GM12878 (cell line): ENCODE measurements around the gene MDN1. TPM values are rescaled to one million over a fixed set of nuclear protein-coding genes. Genes with fewer than 3 reads are reported as not detected.

ENCODE experiments used
- ATAC-seq: fragments of 200-7000 bp; cut with Tn5 transposase; 3 replicates; pipeline ENCODE4 v1.9.1; 2020; ENCODE audit warnings: mild to moderate bottlenecking, moderate library complexity
- BruUV-seq: library from RNA; stranded (reverse); fragments of 400-500 nt; replicated peaks from 2 replicates; lab custom pipeline; 2021; lab: Mats Ljungman, UMichigan
- CTCF ChIA-PET: fragments of 300-600 bp; sonication (Branson Sonifier 250); formaldehyde crosslinking; extraction: SDS; loops from one replicate; lab custom pipeline; 2021; ENCODE audit warnings: inconsistent platforms; lab: Yijun Ruan, JAX
- POLR2A ChIA-PET: fragments of 350-600 bp; formaldehyde crosslinking; extraction: SDS; loops from one replicate; lab custom pipeline; 2021; ENCODE audit warnings: inconsistent platforms; lab: Charles Lee
- RAD21 ChIA-PET: fragments of 300-600 bp; sonication (Branson Sonifier 250); formaldehyde crosslinking; loops from one replicate; lab custom pipeline; 2023; ENCODE audit warnings: antibody characterized with exemption; ENCODE audit not compliant: unreplicated experiment; lab: Charles Lee
- SMC1A ChIA-PET: fragments of 300-600 bp; sonication (Branson Sonifier 250); formaldehyde crosslinking; loops from one replicate; lab custom pipeline; 2023; ENCODE audit not compliant: unreplicated experiment, uncharacterized antibody; lab: Charles Lee
- DNase-seq: peaks from one replicate; pipeline ENCODE4 v3.0.0-alpha.2; 2011; ENCODE audit warnings: low read depth, low spot score
- FAIRE-seq: peaks from 3 replicates; lab custom pipeline; 2011; peaks lifted over from hg19 to GRCh38; lab: Jason Lieb, UNC
- H2AFZ ChIP-seq: 2 replicates; pipeline ENCODE4 v1.6.0; 2011; ENCODE audit warnings: low read depth, low read length, control low read depth; ENCODE audit not compliant: control insufficient read depth
- H3K27ac ChIP-seq: 2 replicates; pipeline ENCODE4 v1.5.1; 2011; ENCODE audit warnings: control low read depth; ENCODE audit not compliant: control insufficient read depth, insufficient read depth
- H3K27me3 ChIP-seq, 2 experiments: replicated peaks in 1 of 2; 2 replicates each; pipeline versions ENCODE4 v1.6.0 to v1.6.1; 2011; ENCODE audit warnings: low read length in 1 of 2; ENCODE audit not compliant: control insufficient read depth in 2 of 2, insufficient read depth in 2 of 2
- H3K36me3 ChIP-seq, 2 experiments: 2 replicates each; pipeline ENCODE4 v1.5.1; 2011; ENCODE audit warnings: low read length in 1 of 2; ENCODE audit not compliant: control insufficient read depth in 2 of 2, insufficient read depth in 2 of 2
- H3K4me1 ChIP-seq: 2 replicates; pipeline ENCODE4 v1.6.1; 2011; ENCODE audit warnings: mild to moderate bottlenecking, low read length, moderate library complexity, mixed read lengths; ENCODE audit not compliant: control insufficient read depth, insufficient read depth
- H3K4me2 ChIP-seq: 2 replicates; pipeline ENCODE4 v1.6.0; 2011; ENCODE audit warnings: control low read depth; ENCODE audit not compliant: control insufficient read depth, insufficient read depth
- H3K4me3 ChIP-seq: fragments of 200-600 bp; sonication (generic); 2 replicates; pipeline ENCODE4 v1.5.1; 2016
- H3K79me2 ChIP-seq: 2 replicates; pipeline ENCODE4 v1.6.0; 2011; ENCODE audit warnings: low read length; ENCODE audit not compliant: control insufficient read depth, insufficient read depth
- H3K9ac ChIP-seq: 2 replicates; pipeline ENCODE4 v1.8.0; 2011; ENCODE audit warnings: low read length, control low read depth, mixed read lengths; ENCODE audit not compliant: control insufficient read depth, insufficient read depth
- H3K9me3 ChIP-seq: replicated peaks from 3 replicates; pipeline ENCODE4 v1.5.1; 2011; ENCODE audit warnings: mild to moderate bottlenecking, low read length; ENCODE audit not compliant: control insufficient read depth, insufficient read depth
- H4K20me1 ChIP-seq: 2 replicates; pipeline ENCODE4 v1.6.0; 2011; ENCODE audit not compliant: control insufficient read depth, insufficient read depth
- ASH2L ChIP-seq: fragments of 300-600, 200-600 bp; sonication (generic); IDR thresholded peaks from 2 replicates; pipeline ENCODE4 v1.6.1; 2017; ENCODE audit warnings: low read depth, mild to moderate bottlenecking, borderline replicate concordance
- CBX3 ChIP-seq: fragments of 200-600 bp; sonication (generic); IDR thresholded peaks from 2 replicates; pipeline ENCODE4 v1.6.1; 2016; ENCODE audit warnings: low read depth, borderline replicate concordance
- EP300 ChIP-seq, 2 experiments: fragments of 150-350 bp in 1 of 2; IDR thresholded peaks; 2 replicates each; pipeline ENCODE4 v1.6.1; 2011 to 2012; ENCODE audit warnings: low read depth in 2 of 2, low read length in 2 of 2, borderline replicate concordance in 1 of 2, improper control_type of control experiment in 1 of 2, inconsistent platforms in 1 of 2; ENCODE audit not compliant: control insufficient read depth in 1 of 2
- FOXK2 ChIP-seq: fragments of 450-650 bp; IDR thresholded peaks from 2 replicates; pipeline ENCODE4 v1.6.1; 2017; ENCODE audit warnings: mild to moderate bottlenecking, moderate library complexity
- GATAD2B ChIP-seq: fragments of 450-650 bp; conservative IDR thresholded peaks from 2 replicates; pipeline ENCODE4 v1.6.1; 2017; ENCODE audit warnings: low read depth, mild to moderate bottlenecking, moderate library complexity
- HCFC1 ChIP-seq: fragments of 150-350 bp; IDR thresholded peaks from 2 replicates; pipeline ENCODE4 v1.6.1; 2014; ENCODE audit warnings: low read length
- IRF4 ChIP-seq: IDR thresholded peaks from 2 replicates; pipeline ENCODE4 v1.6.1; 2011; ENCODE audit warnings: low read depth, low read length
- KLF5 ChIP-seq: fragments of 450-650 bp; IDR thresholded peaks from 2 replicates; pipeline ENCODE4 v1.6.1; 2014; ENCODE audit warnings: mild to moderate bottlenecking; ENCODE audit not compliant: partially characterized antibody
- LARP7 ChIP-seq: fragments of 450-650 bp; IDR thresholded peaks from 2 replicates; pipeline ENCODE4 v1.6.1; 2017; ENCODE audit warnings: mild to moderate bottlenecking
- MXI1 ChIP-seq: fragments of 150-350 bp; IDR thresholded peaks from 2 replicates; pipeline ENCODE4 v1.6.1; 2011; ENCODE audit warnings: low read depth, mild to moderate bottlenecking, inconsistent platforms, low read length, improper control_type of control experiment
- MYC ChIP-seq: IDR thresholded peaks from 2 replicates; pipeline ENCODE4 v1.6.1; 2011; ENCODE audit warnings: mild to moderate bottlenecking, low read length, moderate library complexity, inconsistent platforms; ENCODE audit not compliant: insufficient read depth, insufficient replicate concordance, insufficient read length, severe bottlenecking
- NR2C1 ChIP-seq: fragments of 450-650 bp; IDR thresholded peaks from 2 replicates; pipeline ENCODE4 v1.6.1; 2017; ENCODE audit warnings: antibody characterized with exemption, mild to moderate bottlenecking, moderate library complexity
- PML ChIP-seq: IDR thresholded peaks from 2 replicates; pipeline ENCODE4 v1.6.1; 2012; ENCODE audit warnings: low read length, inconsistent platforms
- POLR2A ChIP-seq: IDR thresholded peaks from 2 replicates; pipeline ENCODE4 v1.6.1; 2011; ENCODE audit warnings: low read depth, mild to moderate bottlenecking, low read length
- SUZ12 ChIP-seq: fragments of 200-600 bp; sonication (generic); IDR thresholded peaks from one replicate; pipeline ENCODE4 v1.6.1; 2018; ENCODE audit warnings: antibody characterized with exemption, mild to moderate bottlenecking; ENCODE audit not compliant: unreplicated experiment
- YBX1 ChIP-seq: fragments of 450-650 bp; IDR thresholded peaks from 2 replicates; pipeline ENCODE4 v1.6.1; 2016; ENCODE audit warnings: antibody characterized with exemption
- WGBS: methylation state at CpG from one replicate; pipeline ENCODE4 v1.1.6; 2016; ENCODE audit warnings: low lambda C conversion rate; ENCODE audit not compliant: insufficient replicate concordance, insufficient coverage; ENCODE audit errors: missing lambda C conversion rate; 5-methylcytosine and 5-hydroxymethylcytosine counted together
- in situ Hi-C: fragments of 300-500 bp; cut with MboI; formaldehyde crosslinking; loops from 9 replicates; pipeline ENCODE4 v1.14.3; 2018; ENCODE audit warnings: mixed read lengths
- intact Hi-C: fragments of 100-400 bp; cut with micrococcal nuclease; formaldehyde crosslinking; loops from one replicate; pipeline ENCODE4 v1.14.2; 2022; ENCODE audit not compliant: unreplicated experiment
- polyA plus RNA-seq, 11 experiments: library from polyadenylated mRNA; depleted of rRNA in 4 of 11; unstranded in 6 of 11; stranded (reverse) in 5 of 11; fragments of >200 nt; fragmentation: Nextera tagmentation in 4 of 11; fragmentation: Illumina TruSeq in 1 of 11; extraction: Ambion mirVana in 4 of 11; extraction: Trizol in 1 of 11; gene quantifications; 1 replicate in 1 of 11; 2 replicates in 10 of 11; pipeline versions ENCODE4 v1.2.1 to v1.2.3, GENCODE V29; 2011 to 2016; ENCODE audit warnings: inconsistent platforms in 2 of 11, missing spikeins in 2 of 11, low read depth in 1 of 11
- total RNA-seq, 4 experiments: library from RNA; depleted of rRNA in 3 of 4; stranded (reverse); fragments of >200 nt in 3 of 4; fragmentation: Illumina TruSeq in 1 of 4; extraction: Trizol in 1 of 4; gene quantifications; 2 replicates each; pipeline versions ENCODE4 v1.2.1 to v1.2.3, GENCODE V29; 2013 to 2021
- TF ChIP-seq, protein P1 (sequence below): fragments of 450-650 bp; IDR thresholded peaks from 2 replicates; pipeline ENCODE4 v1.6.1; 2017; ENCODE audit warnings: antibody characterized with exemption, mild to moderate bottlenecking, moderate library complexity
- TF ChIP-seq, protein P2 (sequence below): IDR thresholded peaks from 2 replicates; pipeline ENCODE4 v1.6.1; 2011; ENCODE audit warnings: mild to moderate bottlenecking, low read depth, low read length, moderate library complexity; ENCODE audit not compliant: insufficient replicate concordance

Gene MDN1
- total and polyA plus RNA-seq, 10 of the 15 experiments (the other 5 are each of a cell fraction or from before 2014, with no cell fraction given) = 14.3 to 50.1 (median 22.1) TPM

DNA sequence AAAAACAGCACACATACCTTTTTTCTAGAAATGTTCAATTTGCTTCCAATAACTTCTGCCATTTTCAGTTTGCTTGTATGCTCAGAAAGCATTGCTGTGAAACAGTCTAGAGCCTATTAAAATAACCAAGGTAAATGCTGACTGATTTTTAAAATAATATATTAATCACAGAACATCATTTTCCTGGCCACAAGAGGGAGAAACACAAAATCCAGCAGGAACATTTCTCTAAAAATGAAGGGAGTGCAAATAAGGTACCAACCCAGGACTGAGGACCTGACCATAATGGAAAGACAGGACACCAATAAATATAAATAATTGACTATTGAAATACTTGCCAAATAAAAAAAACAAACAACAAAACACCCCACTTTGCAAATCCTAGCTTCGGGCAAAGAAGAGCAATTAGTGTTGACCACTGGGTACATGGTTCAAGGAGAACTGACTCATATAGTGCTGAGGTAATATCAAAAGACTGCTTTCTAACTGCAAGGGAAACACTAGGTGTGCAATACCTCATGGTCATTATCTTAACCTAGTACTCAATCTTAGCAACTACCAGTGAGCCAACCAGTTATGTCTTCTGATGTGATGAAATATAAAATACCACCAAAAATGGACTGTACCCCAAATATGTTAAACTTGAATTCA lies 42.9 kb downstream of the MDN1 start:
- no peaks in the 10 kb centered on the region for H3K79me2 ChIP-seq
- H3K36me3 ChIP-seq = peaks cover 5 to 11% of the 10 kb centered on the region in 2 experiments
- no peak overlapping the region for H3K4me3 ChIP-seq
- no peak for TF ChIP-seq KLF5
- no peak for TF ChIP-seq ASH2L
- TF ChIP-seq IRF4 = no peak
- TF ChIP-seq HCFC1 = no peak
- TF ChIP-seq EP300 (IDR thresholded peaks at IDR 0.05; ENCODE audit: borderline replicate concordance in 1 of 2, control insufficient read depth in 1 of 2, low read depth in 2 of 2, low read length in 2 of 2) = no peak
- TF ChIP-seq CBX3 = no peak
- TF ChIP-seq NR2C1 = no peak
- TF ChIP-seq MXI1 = no peak
- no peak for TF ChIP-seq PML
- no peak for TF ChIP-seq LARP7
- TF ChIP-seq MYC = no peak
- TF ChIP-seq GATAD2B = no peak
- no peak for TF ChIP-seq YBX1
- TF ChIP-seq FOXK2 = no peak
- no peak for TF ChIP-seq POLR2A
- TF ChIP-seq SUZ12 = no peak
- TF ChIP-seq, protein P1, sequence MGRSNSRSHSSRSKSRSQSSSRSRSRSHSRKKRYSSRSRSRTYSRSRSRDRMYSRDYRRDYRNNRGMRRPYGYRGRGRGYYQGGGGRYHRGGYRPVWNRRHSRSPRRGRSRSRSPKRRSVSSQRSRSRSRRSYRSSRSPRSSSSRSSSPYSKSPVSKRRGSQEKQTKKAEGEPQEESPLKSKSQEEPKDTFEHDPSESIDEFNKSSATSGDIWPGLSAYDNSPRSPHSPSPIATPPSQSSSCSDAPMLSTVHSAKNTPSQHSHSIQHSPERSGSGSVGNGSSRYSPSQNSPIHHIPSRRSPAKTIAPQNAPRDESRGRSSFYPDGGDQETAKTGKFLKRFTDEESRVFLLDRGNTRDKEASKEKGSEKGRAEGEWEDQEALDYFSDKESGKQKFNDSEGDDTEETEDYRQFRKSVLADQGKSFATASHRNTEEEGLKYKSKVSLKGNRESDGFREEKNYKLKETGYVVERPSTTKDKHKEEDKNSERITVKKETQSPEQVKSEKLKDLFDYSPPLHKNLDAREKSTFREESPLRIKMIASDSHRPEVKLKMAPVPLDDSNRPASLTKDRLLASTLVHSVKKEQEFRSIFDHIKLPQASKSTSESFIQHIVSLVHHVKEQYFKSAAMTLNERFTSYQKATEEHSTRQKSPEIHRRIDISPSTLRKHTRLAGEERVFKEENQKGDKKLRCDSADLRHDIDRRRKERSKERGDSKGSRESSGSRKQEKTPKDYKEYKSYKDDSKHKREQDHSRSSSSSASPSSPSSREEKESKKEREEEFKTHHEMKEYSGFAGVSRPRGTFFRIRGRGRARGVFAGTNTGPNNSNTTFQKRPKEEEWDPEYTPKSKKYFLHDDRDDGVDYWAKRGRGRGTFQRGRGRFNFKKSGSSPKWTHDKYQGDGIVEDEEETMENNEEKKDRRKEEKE = no peak
- TF ChIP-seq, protein P2, sequence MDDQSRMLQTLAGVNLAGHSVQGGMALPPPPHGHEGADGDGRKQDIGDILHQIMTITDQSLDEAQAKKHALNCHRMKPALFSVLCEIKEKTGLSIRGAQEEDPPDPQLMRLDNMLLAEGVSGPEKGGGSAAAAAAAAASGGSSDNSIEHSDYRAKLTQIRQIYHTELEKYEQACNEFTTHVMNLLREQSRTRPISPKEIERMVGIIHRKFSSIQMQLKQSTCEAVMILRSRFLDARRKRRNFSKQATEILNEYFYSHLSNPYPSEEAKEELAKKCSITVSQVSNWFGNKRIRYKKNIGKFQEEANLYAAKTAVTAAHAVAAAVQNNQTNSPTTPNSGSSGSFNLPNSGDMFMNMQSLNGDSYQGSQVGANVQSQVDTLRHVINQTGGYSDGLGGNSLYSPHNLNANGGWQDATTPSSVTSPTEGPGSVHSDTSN = no peak
- TF ChIP-seq, all 136 proteins: peak for 0
- SMC1A ChIA-PET = no interaction called here
- H3K9ac ChIP-seq = no peak overlapping the region
- RAD21 ChIA-PET = no interaction called here
- CTCF ChIA-PET = no interaction called here
- TSS peak; percentile 26 for BruUV-seq
- WGBS = 81% methylated on average over 1 of the region's 1 CpG
- FAIRE-seq = no peak
- H4K20me1 ChIP-seq = no peaks in the 10 kb centered on the region
- H3K27ac ChIP-seq = no peak overlapping the region
- no peak for DNase-seq
- ATAC-seq = no peak
- H2AFZ ChIP-seq = no peak overlapping the region
- no peaks in the 10 kb centered on the region for H3K9me3 ChIP-seq
- intact Hi-C loops (no loop called here), in situ Hi-C loops (no loop called here)
- no peaks in the 10 kb centered on the region for H3K27me3 ChIP-seq
- no peaks in the 10 kb centered on the region for H3K4me1 ChIP-seq
- H3K4me2 ChIP-seq = no peak overlapping the region
- POLR2A ChIA-PET = no interaction called here
